ENCODE measurements around the gene ESPNL. TPM values are rescaled to one million over a fixed set of nuclear protein-coding genes. Genes with fewer than 3 reads are reported as not detected.

The ESPNL gene, protein sequence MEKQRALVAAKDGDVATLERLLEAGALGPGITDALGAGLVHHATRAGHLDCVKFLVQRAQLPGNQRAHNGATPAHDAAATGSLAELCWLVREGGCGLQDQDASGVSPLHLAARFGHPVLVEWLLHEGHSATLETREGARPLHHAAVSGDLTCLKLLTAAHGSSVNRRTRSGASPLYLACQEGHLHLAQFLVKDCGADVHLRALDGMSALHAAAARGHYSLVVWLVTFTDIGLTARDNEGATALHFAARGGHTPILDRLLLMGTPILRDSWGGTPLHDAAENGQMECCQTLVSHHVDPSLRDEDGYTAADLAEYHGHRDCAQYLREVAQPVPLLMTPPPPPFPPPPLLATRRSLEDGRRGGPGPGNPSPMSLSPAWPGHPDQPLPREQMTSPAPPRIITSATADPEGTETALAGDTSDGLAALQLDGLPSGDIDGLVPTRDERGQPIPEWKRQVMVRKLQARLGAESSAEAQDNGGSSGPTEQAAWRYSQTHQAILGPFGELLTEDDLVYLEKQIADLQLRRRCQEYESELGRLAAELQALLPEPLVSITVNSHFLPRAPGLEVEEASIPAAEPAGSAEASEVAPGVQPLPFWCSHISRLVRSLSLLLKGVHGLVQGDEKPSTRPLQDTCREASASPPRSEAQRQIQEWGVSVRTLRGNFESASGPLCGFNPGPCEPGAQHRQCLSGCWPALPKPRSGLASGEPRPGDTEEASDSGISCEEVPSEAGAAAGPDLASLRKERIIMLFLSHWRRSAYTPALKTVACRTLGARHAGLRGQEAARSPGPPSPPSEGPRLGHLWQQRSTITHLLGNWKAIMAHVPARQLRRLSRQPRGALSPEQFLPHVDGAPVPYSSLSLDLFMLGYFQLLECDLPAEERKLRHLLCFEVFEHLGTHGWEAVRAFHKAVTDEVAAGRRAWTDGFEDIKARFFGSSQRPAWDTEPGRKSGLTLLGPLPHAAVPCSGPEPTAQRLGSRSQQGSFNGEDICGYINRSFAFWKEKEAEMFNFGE
- not detected in 2 replicates for total RNA-seq

GRCh38 chr2:238100049-238100820 lies at the start of gene ESPNL:
Gene ESPNL, plus strand, starts transcription at chr2:238100340. Its CDS starts 80 bp downstream, at chr2:238100420.

DNA sequence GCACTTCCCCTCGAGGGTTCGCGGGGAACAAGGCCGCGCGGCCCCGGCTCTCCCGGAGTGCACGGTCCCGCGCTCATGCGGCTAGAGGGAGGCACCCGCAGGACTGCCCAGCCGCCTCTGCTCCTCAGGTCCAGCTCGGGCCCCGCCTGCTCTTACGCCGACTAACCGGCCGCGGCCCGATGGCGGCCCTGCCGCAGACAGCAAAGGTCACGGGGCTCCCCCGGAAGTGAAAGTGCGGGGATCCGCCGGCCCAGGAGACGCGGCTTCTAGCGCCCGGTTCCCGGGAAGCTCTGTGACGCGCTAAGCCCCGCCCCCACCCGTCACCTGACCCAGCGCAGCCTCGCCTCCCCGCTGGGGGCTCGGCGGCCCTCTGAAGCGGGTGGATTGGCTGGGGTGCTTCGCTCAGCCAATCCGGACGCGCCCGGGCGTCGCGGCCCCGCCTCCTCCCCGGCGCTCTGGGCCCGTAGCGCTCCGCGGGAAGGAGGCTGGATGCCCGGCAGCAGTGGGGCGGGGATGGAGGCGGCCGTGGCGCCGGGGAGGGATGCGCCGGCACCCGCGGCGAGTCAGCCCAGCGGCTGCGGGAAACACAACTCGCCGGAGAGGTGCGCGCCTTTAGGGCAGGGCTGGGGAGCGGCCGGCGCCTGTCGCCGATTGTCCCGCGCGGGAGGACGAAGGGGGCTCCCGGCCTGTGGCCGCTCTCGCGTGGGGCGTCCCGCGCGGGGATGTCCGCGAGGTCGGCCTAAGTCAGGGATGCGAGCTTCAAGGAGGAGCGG lies 39.4 kb upstream of the ESPNL start, which contains the start of gene SCLY:
SCLY (plus strand) TSS at position 460 of the 773 bp plus-strand sequence; CDS start at position 514, 54 bp downstream.

GRCh38 chr2:238138331-238139195 lies 38.4 kb downstream of the ESPNL start, which contains the start of gene KLHL30:
Gene KLHL30, plus strand, starts transcription at chr2:238138668. Its CDS starts 2,087 bp downstream, at chr2:238140755.

DNA sequence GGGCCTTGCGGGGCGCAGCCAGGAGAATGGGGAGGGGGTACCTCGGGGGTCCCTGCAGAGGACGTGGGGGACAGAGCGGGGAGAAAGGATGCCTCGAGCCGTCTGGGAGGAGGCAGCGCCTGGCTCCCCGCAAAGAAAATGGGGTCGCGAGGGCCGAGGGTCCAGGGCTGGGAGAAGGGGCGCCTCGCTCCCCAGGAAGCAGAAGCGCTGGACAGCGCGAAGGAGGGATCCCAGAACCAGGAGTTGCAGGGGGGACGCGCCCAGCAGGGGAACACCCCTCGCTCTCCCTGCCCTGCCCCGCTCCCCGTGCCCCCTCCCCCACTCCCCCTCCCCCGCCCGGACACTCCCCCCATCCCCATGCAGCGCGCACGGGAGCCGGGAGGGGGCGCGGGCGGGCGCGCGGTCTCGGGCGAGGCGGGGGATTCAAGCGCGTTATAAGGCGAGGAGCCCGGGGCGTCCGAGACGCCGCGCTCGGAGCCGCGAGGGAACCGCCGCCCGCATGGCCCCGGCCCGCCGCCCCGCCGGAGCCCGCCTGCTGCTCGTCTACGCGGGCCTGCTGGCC lies 58.5 kb downstream of the ESPNL start, which contains the start of gene ERFE:
ERFE (plus strand) TSS at position 462 of the 562 bp plus-strand sequence; CDS start at position 500, 38 bp downstream.

Other genes starting within 250 kb of the ESPNL start
- gene RAMP1, start 240.7 kb upstream of the ESPNL start, total RNA-seq: not detected in 2 replicates
- gene UBE2F, start 133.3 kb upstream of the ESPNL start, total RNA-seq: 37.9 and 40.1 TPM in 2 replicates
- gene SCLY, start 39.3 kb upstream of the ESPNL start, total RNA-seq: 7.6 and 11.2 TPM in 2 replicates
- gene KLHL30, start 38.3 kb downstream of the ESPNL start, total RNA-seq: under 0.01 TPM in 1 of 2 replicates, not detected in the other
- 0.22 TPM in 1 of 2 replicates, not detected in the other for gene ERFE, start 58.6 kb downstream of the ESPNL start, total RNA-seq
- gene ILKAP, start 103.4 kb downstream of the ESPNL start, total RNA-seq: 16.6 and 16.7 TPM in 2 replicates
- 0.77 and 1.7 TPM in 2 replicates for gene HES6, start 139.7 kb downstream of the ESPNL start, total RNA-seq
- 2.0 and 2.7 TPM in 2 replicates for gene PER2, start 188.3 kb downstream of the ESPNL start, total RNA-seq
- gene TRAF3IP1, start 220.2 kb downstream of the ESPNL start, total RNA-seq: 5.6 and 6.4 TPM in 2 replicates